ENCODE results near the gene LPIN1. TPM values are rescaled to one million over a fixed set of nuclear protein-coding genes. Genes with fewer than 3 reads are reported as not detected.

Gene LPIN1
- total RNA-seq, 1 donor from 2014 or later = 62.9 TPM

- Histone ChIP-seq H3K4me1 (peaks cover 13% of the 10 kb centered on the region), H3K27me3 (no peaks in the 10 kb centered on the region), H3K27ac (no peak overlapping the region), H3K36me3 (peaks cover 66% of the 10 kb centered on the region), H3K4me3 (no peak overlapping the region), H3K9me3 (no peaks in the 10 kb centered on the region)
- DNase-seq (peak; percentile 89), ATAC-seq (peak; percentile 98)
- intact Hi-C loops (cut with DNase I) = no loop called here
- TF ChIP-seq, protein P1, sequence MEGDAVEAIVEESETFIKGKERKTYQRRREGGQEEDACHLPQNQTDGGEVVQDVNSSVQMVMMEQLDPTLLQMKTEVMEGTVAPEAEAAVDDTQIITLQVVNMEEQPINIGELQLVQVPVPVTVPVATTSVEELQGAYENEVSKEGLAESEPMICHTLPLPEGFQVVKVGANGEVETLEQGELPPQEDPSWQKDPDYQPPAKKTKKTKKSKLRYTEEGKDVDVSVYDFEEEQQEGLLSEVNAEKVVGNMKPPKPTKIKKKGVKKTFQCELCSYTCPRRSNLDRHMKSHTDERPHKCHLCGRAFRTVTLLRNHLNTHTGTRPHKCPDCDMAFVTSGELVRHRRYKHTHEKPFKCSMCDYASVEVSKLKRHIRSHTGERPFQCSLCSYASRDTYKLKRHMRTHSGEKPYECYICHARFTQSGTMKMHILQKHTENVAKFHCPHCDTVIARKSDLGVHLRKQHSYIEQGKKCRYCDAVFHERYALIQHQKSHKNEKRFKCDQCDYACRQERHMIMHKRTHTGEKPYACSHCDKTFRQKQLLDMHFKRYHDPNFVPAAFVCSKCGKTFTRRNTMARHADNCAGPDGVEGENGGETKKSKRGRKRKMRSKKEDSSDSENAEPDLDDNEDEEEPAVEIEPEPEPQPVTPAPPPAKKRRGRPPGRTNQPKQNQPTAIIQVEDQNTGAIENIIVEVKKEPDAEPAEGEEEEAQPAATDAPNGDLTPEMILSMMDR (IDR thresholded peaks at IDR 0.05) = peak; percentile 99
Measured at GRCh38 chr2:11778923-11779757, 32.7 kb downstream of the LPIN1 start.

DNA sequence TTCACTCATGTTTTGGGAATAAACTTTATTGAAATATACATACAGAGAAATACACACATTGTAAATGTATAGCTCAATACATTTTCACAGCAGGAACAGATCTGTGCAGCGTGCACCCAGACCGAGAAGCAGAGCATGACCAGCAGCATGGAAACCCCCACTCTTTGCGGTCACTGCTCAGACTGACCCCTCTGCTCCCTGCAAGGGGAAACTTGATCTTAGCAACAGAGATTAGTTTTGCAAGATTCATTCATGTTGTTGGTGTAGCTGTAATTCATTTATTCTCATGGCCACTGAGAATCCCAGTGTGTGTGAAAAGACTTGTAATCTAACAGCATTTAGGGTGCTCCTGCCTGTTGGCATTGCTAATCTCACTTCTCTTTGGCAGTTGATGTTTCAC lies 35.2 kb downstream of the LPIN1 start:
- H3K27me3 ChIP-seq = no peaks in the 10 kb centered on the region
- H3K4me1 ChIP-seq = peaks cover 13% of the 10 kb centered on the region
- TF ChIP-seq, protein P1 (IDR thresholded peaks at IDR 0.05) = no peak
- H3K27ac ChIP-seq = no peak overlapping the region
- no peak for ATAC-seq
- no peaks in the 10 kb centered on the region for H3K9me3 ChIP-seq
- DNase-seq = no peak
- no peak overlapping the region for H3K4me3 ChIP-seq
- peaks cover 77% of the 10 kb centered on the region for H3K36me3 ChIP-seq
- intact Hi-C loops (cut with DNase I) = loop anchor here (5.0 kb wide), 1 partner anchor 84 kb away; no protein-coding TSS in a partner anchor

- intact Hi-C loops (cut with DNase I) = loop anchor here (5.0 kb wide), 1 partner anchor 87 kb away; no protein-coding TSS in a partner anchor
- Histone ChIP-seq H3K4me3 (no peak overlapping the region), H3K27me3 (no peaks in the 10 kb centered on the region), H3K36me3 (peaks cover 98% of the 10 kb centered on the region), H3K4me1 (peaks cover 2% of the 10 kb centered on the region), H3K9me3 (no peaks in the 10 kb centered on the region), H3K27ac (no peak overlapping the region)
- TF ChIP-seq, protein P1 (IDR thresholded peaks at IDR 0.05) = no peak
- no peak for ATAC-seq
- no peak for DNase-seq
Measured at GRCh38 chr2:11784280-11784679, 37.8 kb downstream of the LPIN1 start.

DNA sequence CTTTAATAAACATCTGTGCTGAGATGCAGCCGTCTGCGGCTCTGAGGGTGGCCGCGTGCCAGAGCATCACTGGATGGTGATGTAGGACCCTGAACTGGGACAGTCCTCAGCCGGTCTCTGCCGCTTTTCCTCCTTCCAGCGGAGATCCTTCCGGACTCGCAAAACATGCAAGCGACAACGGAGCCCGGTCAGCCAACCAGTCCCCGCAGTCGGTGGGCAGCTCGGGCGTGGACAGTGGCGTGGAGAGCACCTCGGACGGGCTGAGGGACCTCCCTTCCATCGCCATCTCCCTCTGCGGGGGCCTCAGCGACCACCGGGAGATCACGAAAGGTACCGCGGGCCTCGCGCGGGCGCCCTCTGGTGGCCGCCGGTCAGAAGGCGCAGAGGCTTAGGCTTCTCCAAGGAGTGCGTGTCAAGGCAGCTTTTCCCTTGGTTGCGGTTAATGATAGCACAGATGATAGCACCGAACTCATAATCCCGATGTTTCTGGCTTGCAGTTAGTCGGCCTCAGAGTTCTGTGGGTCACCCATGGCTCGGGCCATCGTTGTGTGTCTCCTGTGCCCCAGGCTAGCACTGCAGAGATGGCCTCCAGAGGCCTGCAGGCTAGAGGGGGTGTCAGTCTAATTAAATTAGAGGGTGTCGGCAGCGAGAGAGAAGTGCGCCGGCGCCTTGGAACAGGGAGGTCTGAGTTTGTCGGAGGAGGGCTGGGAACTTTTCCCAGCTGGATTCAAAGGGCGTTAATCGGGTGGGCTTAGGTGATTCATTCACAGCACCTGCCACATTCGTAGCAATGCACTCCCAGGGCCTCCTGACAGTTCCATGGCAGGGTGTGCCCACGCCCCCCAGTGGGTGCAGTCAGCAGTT lies 38.5 kb downstream of the LPIN1 start:
- H3K4me3 ChIP-seq = peak overlapping the region; percentile 31
- no peak overlapping the region for H3K27ac ChIP-seq
- H3K36me3 ChIP-seq = peaks cover 100% of the 10 kb centered on the region
- intact Hi-C loops (cut with DNase I) = loop anchor here (5.0 kb wide), 1 partner anchor 88 kb away; no protein-coding TSS in a partner anchor
- peak; percentile 71 for ATAC-seq
- no peaks in the 10 kb centered on the region for H3K27me3 ChIP-seq
- H3K4me1 ChIP-seq = no peaks in the 10 kb centered on the region
- H3K9me3 ChIP-seq = no peaks in the 10 kb centered on the region
- DNase-seq = no peak
- TF ChIP-seq, protein P1 (IDR thresholded peaks at IDR 0.05) = peak; percentile 96

GRCh38 chr2:11785611-11785940 lies 39.1 kb downstream of the LPIN1 start:
- TF ChIP-seq, protein P1 (IDR thresholded peaks at IDR 0.05) = no peak
- Histone ChIP-seq H3K4me3 (no peak overlapping the region), H3K9me3 (no peaks in the 10 kb centered on the region), H3K27ac (no peak overlapping the region), H3K36me3 (peaks cover 100% of the 10 kb centered on the region), H3K4me1 (no peaks in the 10 kb centered on the region), H3K27me3 (no peaks in the 10 kb centered on the region)
- intact Hi-C loops (cut with DNase I) = no loop called here
- ATAC-seq (no peak), DNase-seq (no peak)
